ENCODE measurements around the gene POC1A. TPM values are rescaled to one million over a fixed set of nuclear protein-coding genes. Genes with fewer than 3 reads are reported as not detected.

Gene POC1A
- total RNA-seq, 2 donors from 2014 or later, result 28.6 to 39.0 TPM

DNA sequence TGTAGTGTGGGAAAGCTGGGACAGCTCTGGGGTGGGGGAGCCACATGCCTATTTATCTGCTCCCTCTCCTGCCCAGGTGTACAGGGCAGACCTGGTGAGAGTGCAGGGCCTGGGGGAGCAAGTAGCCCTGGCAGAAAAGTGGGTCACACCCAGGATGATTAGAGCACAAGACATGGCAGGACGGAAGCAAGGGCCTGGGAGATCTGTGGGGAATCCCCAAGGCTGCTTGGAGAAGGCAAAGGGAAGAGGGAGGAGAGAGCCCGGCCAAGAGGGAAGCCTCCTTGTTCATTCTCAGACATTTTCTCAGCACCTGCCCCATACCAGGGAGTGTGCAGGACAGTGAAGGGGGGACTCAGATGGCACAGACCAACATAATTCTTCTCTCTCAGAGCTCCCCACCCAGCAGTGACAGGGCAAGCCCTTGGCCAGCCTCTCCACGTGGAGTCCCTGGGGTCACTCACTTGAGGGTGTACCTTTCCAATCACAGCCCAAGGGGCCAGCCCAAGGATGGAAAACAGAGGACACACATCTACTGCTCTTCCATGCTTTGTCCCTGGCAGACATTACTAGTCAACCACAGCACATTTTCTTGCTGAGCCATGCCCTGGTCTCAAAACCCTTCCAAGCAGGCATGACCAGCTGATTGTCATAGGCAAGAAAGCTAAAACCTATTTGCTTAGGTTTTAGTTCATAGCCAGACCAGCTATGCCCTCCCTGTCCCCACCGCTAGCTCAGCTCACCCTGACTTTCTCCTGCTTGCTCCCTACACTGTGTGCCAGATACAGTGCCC is 92.9 kb downstream of the POC1A start:
- Mint-ChIP-seq H3K9me3 (no peaks in the 10 kb centered on the region), H3K27ac (no peak overlapping the region)

GRCh38 chr3:52059781-52060180 is 94.4 kb downstream of the POC1A start:
- Mint-ChIP-seq H3K36me3 (ENCODE audit: insufficient read depth in 2 of 2) (no peaks in the 10 kb centered on the region), H3K27me3 (ENCODE audit: low read depth) (no peaks in the 10 kb centered on the region), H3K4me3 (no peak overlapping the region), H3K27ac (no peak overlapping the region), H3K9me3 (no peaks in the 10 kb centered on the region), H3K4me1 (ENCODE audit: low read depth) (peaks cover 6% of the 10 kb centered on the region)
- DNase-seq (no peak), ATAC-seq (replicated peaks in 1 of 2) (no peak)

More for the DNA sequence above, 92.9 kb downstream of the POC1A start:
- Mint-ChIP-seq H3K4me1 (ENCODE audit: low read depth) (peaks cover 5% of the 10 kb centered on the region), H3K4me3 (no peak overlapping the region), H3K27me3 (ENCODE audit: low read depth) (no peaks in the 10 kb centered on the region), H3K36me3 (ENCODE audit: insufficient read depth in 2 of 2) (no peaks in the 10 kb centered on the region)
- DNase-seq (no peak), ATAC-seq (replicated peaks in 1 of 2) (no peak)

GRCh38 chr3:52057812-52058495 is 96.3 kb downstream of the POC1A start:
- Mint-ChIP-seq H3K9me3 (no peaks in the 10 kb centered on the region), H3K36me3 (ENCODE audit: insufficient read depth in 2 of 2) (no peaks in the 10 kb centered on the region)

GRCh38 chr3:52056968-52057811 is 97.0 kb downstream of the POC1A start:
- H3K36me3 Mint-ChIP-seq (ENCODE audit: insufficient read depth in 2 of 2), result no peaks in the 10 kb centered on the region
- DNase-seq, result peak; percentile 98 to 100
- H3K27me3 Mint-ChIP-seq (ENCODE audit: low read depth), result no peaks in the 10 kb centered on the region
- peaks cover 32% of the 10 kb centered on the region for H3K4me1 Mint-ChIP-seq (ENCODE audit: low read depth)
- ATAC-seq (replicated peaks in 1 of 2), result peak; percentile 77 to 79
- peak overlapping the region; percentile 95 for H3K27ac Mint-ChIP-seq
- no peaks in the 10 kb centered on the region for H3K9me3 Mint-ChIP-seq
- H3K4me3 Mint-ChIP-seq, result peak overlapping the region; percentile 96 to 97

More at GRCh38 chr3:52057812-52058495, 96.3 kb downstream of the POC1A start:
- DNase-seq (no peak), ATAC-seq (replicated peaks in 1 of 2) (no peak)
- H3K27ac Mint-ChIP-seq, result no peak overlapping the region
- peaks cover 24% of the 10 kb centered on the region for H3K4me1 Mint-ChIP-seq (ENCODE audit: low read depth)
- H3K4me3 Mint-ChIP-seq, result peak overlapping the region; percentile 69 to 97
- no peaks in the 10 kb centered on the region for H3K27me3 Mint-ChIP-seq (ENCODE audit: low read depth)

- peak within 1 kb of the TSS; percentile 95 for H3K27ac Mint-ChIP-seq
- no peaks in the 10 kb centered on the region for H3K9me3 Mint-ChIP-seq
- peak within 1 kb of the TSS; percentile 96 to 97 for H3K4me3 Mint-ChIP-seq
- peaks cover 38% of the 10 kb centered on the region for H3K4me1 Mint-ChIP-seq (ENCODE audit: low read depth)
- H3K27me3 Mint-ChIP-seq (ENCODE audit: low read depth), result no peaks in the 10 kb centered on the region
- peak; percentile 82 to 84 for DNase-seq
- no peaks in the 10 kb centered on the region for H3K36me3 Mint-ChIP-seq (ENCODE audit: insufficient read depth in 2 of 2)
- peak; percentile 41 to 44 for ATAC-seq (replicated peaks in 1 of 2)
These were observed 97.7 kb downstream of the POC1A start, which contains the start of gene DUSP7 for GRCh38 chr3:52056521-52056967. Gene DUSP7 (minus strand): TSS chr3:52056571. CDS start chr3:52056366, 205 bp downstream.

DNA sequence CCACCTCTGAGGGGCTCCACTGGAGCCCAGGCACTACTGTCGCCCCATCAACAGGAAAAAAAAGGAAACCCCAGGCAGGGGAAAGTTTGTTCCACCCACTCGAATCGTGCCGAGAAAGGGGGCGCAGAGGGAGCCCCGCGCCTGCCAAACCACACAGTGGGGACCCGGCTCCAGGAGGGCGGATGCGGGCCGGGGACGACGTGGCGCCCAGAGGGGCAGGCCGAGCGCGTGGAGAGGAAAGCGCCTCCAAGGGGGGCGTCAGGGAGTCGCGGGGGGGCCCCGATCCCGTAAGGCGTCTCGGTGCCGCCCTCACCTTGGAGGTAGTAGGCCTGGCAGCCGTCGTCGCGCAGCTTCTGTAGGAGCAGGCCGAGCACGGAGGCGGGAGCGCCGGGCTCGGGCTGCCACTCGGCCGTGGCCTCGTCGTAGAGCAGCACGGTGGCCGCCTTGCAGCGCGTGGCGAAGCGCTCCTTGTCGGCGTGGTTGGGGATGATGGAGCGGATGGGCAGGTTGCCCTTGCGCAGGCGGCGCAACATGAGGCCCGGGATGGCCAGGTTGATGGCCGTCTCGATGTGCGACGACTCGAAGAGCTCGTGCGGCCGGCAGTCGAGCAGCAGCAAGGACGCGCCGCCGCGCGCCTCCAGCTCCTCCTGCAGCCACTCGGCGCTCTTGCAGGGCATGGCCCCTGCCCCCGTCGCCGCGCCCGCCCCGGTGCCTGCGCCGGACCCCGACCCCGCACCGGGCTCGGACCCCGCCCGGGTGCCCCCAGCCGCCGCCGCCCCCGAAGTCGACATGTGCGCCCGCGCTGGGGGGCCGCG is 98.5 kb downstream of the POC1A start:
- peak; percentile 69 to 70 for DNase-seq
- H3K27ac Mint-ChIP-seq, result peak overlapping the region; percentile 70
- peaks cover 38% of the 10 kb centered on the region for H3K4me1 Mint-ChIP-seq (ENCODE audit: low read depth)
- H3K36me3 Mint-ChIP-seq (ENCODE audit: insufficient read depth in 2 of 2), result no peaks in the 10 kb centered on the region
- peak; percentile 23 for ATAC-seq (replicated peaks in 1 of 2)
- no peaks in the 10 kb centered on the region for H3K27me3 Mint-ChIP-seq (ENCODE audit: low read depth)
- H3K9me3 Mint-ChIP-seq, result no peaks in the 10 kb centered on the region
- peak overlapping the region; percentile 91 for H3K4me3 Mint-ChIP-seq

DNA sequence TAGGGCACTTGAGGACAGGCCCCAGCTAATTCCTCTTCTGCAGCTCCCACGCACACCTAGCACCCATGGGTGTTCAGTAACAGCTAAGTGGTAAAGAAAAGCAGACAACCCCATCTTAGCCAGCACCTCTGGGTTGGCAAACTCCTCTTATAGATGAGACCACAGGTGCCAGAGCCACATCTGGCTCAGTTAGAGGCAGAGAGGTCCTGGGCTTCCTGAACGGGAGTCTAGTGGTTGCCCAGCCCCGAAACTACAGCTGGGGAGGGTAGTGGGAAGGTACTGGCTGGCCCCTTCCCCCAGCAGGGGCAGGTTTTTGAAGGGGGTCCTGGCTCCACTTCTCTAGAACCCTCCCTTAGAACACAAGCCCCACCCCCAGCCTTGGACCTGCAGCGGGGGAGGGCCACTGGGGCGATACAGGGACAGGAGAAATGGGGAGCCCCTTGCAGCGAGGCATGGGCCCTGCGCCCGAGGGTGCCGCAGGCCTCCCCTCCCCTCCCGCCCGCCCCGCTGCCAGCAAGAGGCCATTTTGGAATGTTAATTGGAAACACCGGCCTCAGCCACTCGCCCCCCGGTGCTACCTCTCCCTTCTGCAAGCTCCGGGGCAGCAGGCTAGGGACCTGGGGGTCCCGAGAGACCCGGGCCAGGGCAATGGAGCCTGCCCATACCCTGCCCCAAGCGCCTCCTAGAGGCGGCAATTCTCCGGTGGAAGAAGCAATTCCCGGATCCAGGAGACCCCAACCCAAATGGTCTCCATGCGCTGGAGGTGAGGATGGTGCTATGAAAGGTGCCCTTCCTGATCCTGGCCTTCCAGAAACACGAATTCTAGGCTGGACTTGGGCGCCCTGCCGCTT is 99.3 kb downstream of the POC1A start:
- H3K4me1 Mint-ChIP-seq (ENCODE audit: low read depth), result peaks cover 38% of the 10 kb centered on the region
- H3K36me3 Mint-ChIP-seq (ENCODE audit: insufficient read depth in 2 of 2), result no peaks in the 10 kb centered on the region
- DNase-seq, result peak; percentile 20 to 38

GRCh38 chr3:52053307-52054304 is 100.6 kb downstream of the POC1A start:
- Mint-ChIP-seq H3K9me3 (no peaks in the 10 kb centered on the region), H3K27me3 (ENCODE audit: low read depth) (no peaks in the 10 kb centered on the region), H3K27ac (peak overlapping the region; percentile 99), H3K4me3 (peak overlapping the region; percentile 91), H3K36me3 (ENCODE audit: insufficient read depth in 2 of 2) (peaks cover 0 to 2% of the 10 kb centered on the region in 2 donors), H3K4me1 (ENCODE audit: low read depth) (peaks cover 38% of the 10 kb centered on the region)
- DNase-seq (peak; percentile 56 to 67), ATAC-seq (replicated peaks in 1 of 2) (peak; percentile 23 to 24)

More for the DNA sequence above, 99.3 kb downstream of the POC1A start:
- no peak for ATAC-seq (replicated peaks in 1 of 2)
- H3K27me3 Mint-ChIP-seq (ENCODE audit: low read depth), result no peaks in the 10 kb centered on the region
- no peaks in the 10 kb centered on the region for H3K9me3 Mint-ChIP-seq
- H3K27ac Mint-ChIP-seq, result peak overlapping the region; percentile 70
- peak overlapping the region; percentile 91 for H3K4me3 Mint-ChIP-seq

DNA sequence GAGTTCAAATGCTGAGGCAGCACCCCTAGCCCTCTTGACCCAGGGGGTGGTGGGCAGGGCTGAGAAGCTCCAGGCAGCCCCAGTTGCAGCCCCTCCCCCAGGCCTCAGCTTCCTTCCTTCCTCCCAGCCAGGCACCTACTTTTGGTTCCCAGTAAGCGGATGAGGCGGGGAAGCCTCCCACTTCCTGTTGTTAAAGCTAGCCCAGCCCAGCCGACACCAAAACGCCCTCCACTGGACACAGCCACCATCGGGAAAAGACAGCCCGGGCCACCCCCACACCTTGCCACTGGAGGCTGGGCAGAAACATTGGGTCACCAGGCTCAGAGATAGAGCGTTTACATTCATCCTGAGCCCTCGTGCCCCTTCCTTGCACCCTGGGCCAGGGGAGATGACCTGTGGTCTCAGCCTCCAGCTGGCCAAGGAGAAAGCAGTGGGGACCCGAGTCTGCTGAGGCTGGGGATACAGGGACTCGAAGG is 101.4 kb downstream of the POC1A start:
- H3K9me3 Mint-ChIP-seq, result no peaks in the 10 kb centered on the region
- H3K27ac Mint-ChIP-seq, result peak overlapping the region; percentile 99
- H3K27me3 Mint-ChIP-seq (ENCODE audit: low read depth), result no peaks in the 10 kb centered on the region
- peaks cover 44% of the 10 kb centered on the region for H3K4me1 Mint-ChIP-seq (ENCODE audit: low read depth)
- peak; percentile 55 to 58 for DNase-seq
- H3K4me3 Mint-ChIP-seq, result peak overlapping the region; percentile 91
- peaks cover 0 to 2% of the 10 kb centered on the region in 2 donors for H3K36me3 Mint-ChIP-seq (ENCODE audit: insufficient read depth in 2 of 2)
- no peak for ATAC-seq (replicated peaks in 1 of 2)

DNA sequence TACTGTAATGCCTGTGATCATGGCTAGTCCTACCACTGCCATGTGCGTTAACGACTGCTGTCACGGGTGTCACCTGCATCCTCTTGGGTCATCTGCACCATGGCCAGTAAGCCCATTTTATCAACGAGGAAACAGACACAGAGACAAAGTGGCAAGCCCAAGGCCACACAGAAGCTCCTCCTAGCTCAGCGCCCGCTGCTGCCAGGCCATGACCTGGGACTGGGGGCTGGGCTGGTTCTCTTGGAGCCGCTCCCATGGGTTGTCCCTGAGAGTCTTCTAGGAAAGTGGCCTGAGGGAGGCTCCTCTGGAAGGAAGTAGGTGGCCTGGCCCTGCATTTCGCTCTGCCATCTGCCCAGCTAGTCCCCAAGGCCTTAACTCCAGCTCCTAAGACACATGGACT is 102.8 kb downstream of the POC1A start:
- DNase-seq, result no peak
- Mint-ChIP-seq H3K9me3 (no peaks in the 10 kb centered on the region), H3K27ac (peak overlapping the region; percentile 99), H3K36me3 (ENCODE audit: insufficient read depth in 2 of 2) (peaks cover 0 to 2% of the 10 kb centered on the region in 2 donors), H3K27me3 (ENCODE audit: low read depth) (no peaks in the 10 kb centered on the region), H3K4me1 (ENCODE audit: low read depth) (peaks cover 39% of the 10 kb centered on the region), H3K4me3 (no peak overlapping the region)
- ATAC-seq (replicated peaks in 1 of 2), result no peak

Data from activated T-cell treated with anti-CD3 and anti-CD28 coated beads, Interleukin-2, amount 50 U/mL, for 72 hours (primary cell).